ENCODE data around the gene SH2B3. TPM values are rescaled to one million over a fixed set of nuclear protein-coding genes. Genes with fewer than 3 reads are reported as not detected.
A peak's percentile ranks its signal among the peaks of the same experiment; 100 is the strongest.
"Not testable (repeated sequence)": the region's sequence is repeated elsewhere in the genome, so short reads cannot be mapped to it uniquely, and the experiment has no call there.

SH2B3 gene
- total RNA-seq, 1 donor from 2014 or later: 18.1 TPM

- no peak for DNase-seq
- no peak overlapping the region for H3K27ac Mint-ChIP-seq (ENCODE audit: unreplicated experiment)
- no peaks in the 10 kb centered on the region for H3K36me3 Mint-ChIP-seq (ENCODE audit: unreplicated experiment)
- peaks cover 7% of the 10 kb centered on the region for H3K9me3 Mint-ChIP-seq (ENCODE audit: unreplicated experiment)
- H3K27me3 Mint-ChIP-seq (ENCODE audit: unreplicated experiment): peaks cover 3% of the 10 kb centered on the region
- peaks cover 4% of the 10 kb centered on the region for H3K4me1 Mint-ChIP-seq (ENCODE audit: low read depth, unreplicated experiment)
- no peak for TF ChIP-seq CTCF (IDR thresholded peaks at IDR 0.05; ENCODE audit: partially characterized antibody, unreplicated experiment)
- no peak overlapping the region for H3K4me3 Mint-ChIP-seq (ENCODE audit: unreplicated experiment)
These were observed 4.5 kb upstream of the SH2B3 start for GRCh38 chr12:111401167-111401605.

GRCh38 chr12:111402490-111402824 lies 3.3 kb upstream of the SH2B3 start:
- H3K27me3 Mint-ChIP-seq (ENCODE audit: unreplicated experiment): not testable (repeated sequence)

GRCh38 chr12:111404362-111405148 lies 1.2 kb upstream of the SH2B3 start:
- H3K9me3 Mint-ChIP-seq (ENCODE audit: unreplicated experiment): peaks cover 7% of the 10 kb centered on the region
- peak overlapping the region; percentile 80 for H3K4me3 Mint-ChIP-seq (ENCODE audit: unreplicated experiment)
- TF ChIP-seq CTCF (IDR thresholded peaks at IDR 0.05; ENCODE audit: partially characterized antibody, unreplicated experiment): no peak
- H3K36me3 Mint-ChIP-seq (ENCODE audit: unreplicated experiment): no peaks in the 10 kb centered on the region
- DNase-seq: no peak
- H3K4me1 Mint-ChIP-seq (ENCODE audit: low read depth, unreplicated experiment): peaks cover 8% of the 10 kb centered on the region
- peak overlapping the region; percentile 85 for H3K27ac Mint-ChIP-seq (ENCODE audit: unreplicated experiment)
- H3K27me3 Mint-ChIP-seq (ENCODE audit: unreplicated experiment): peaks cover 5% of the 10 kb centered on the region

More at GRCh38 chr12:111402490-111402824, 3.3 kb upstream of the SH2B3 start:
- H3K4me3 Mint-ChIP-seq (ENCODE audit: unreplicated experiment); H3K36me3 Mint-ChIP-seq (ENCODE audit: unreplicated experiment); H3K9me3 Mint-ChIP-seq (ENCODE audit: unreplicated experiment); H3K27ac Mint-ChIP-seq (ENCODE audit: unreplicated experiment); H3K4me1 Mint-ChIP-seq (ENCODE audit: low read depth, unreplicated experiment); DNase-seq: not testable (repeated sequence)

GRCh38 chr12:111405149-111405858 lies 419 bp upstream of the SH2B3 start:
- peak; percentile 82 for TF ChIP-seq CTCF (IDR thresholded peaks at IDR 0.05; ENCODE audit: partially characterized antibody, unreplicated experiment)
- peak; percentile 99 for DNase-seq
- Mint-ChIP-seq H3K27ac (ENCODE audit: unreplicated experiment) (peak overlapping the region; percentile 85), H3K27me3 (ENCODE audit: unreplicated experiment) (peaks cover 4% of the 10 kb centered on the region), H3K36me3 (ENCODE audit: unreplicated experiment) (no peaks in the 10 kb centered on the region), H3K9me3 (ENCODE audit: unreplicated experiment) (peaks cover 7% of the 10 kb centered on the region), H3K4me1 (ENCODE audit: low read depth, unreplicated experiment) (peaks cover 6% of the 10 kb centered on the region), H3K4me3 (ENCODE audit: unreplicated experiment) (peak overlapping the region; percentile 80)

- Mint-ChIP-seq H3K4me3 (ENCODE audit: unreplicated experiment) (peak overlapping the region; percentile 75), H3K27ac (ENCODE audit: unreplicated experiment) (no peak overlapping the region), H3K4me1 (ENCODE audit: low read depth, unreplicated experiment) (peaks cover 6% of the 10 kb centered on the region), H3K9me3 (ENCODE audit: unreplicated experiment) (peaks cover 7% of the 10 kb centered on the region), H3K36me3 (ENCODE audit: unreplicated experiment) (no peaks in the 10 kb centered on the region), H3K27me3 (ENCODE audit: unreplicated experiment) (peaks cover 4% of the 10 kb centered on the region)
- DNase-seq: no peak
- no peak for TF ChIP-seq CTCF (IDR thresholded peaks at IDR 0.05; ENCODE audit: partially characterized antibody, unreplicated experiment)
These were observed 1.0 kb downstream of the SH2B3 start for GRCh38 chr12:111406474-111407376.
